ENCODE data around the gene MALRD1.
"Not testable (repeated sequence)": the region's sequence is repeated elsewhere in the genome, so short reads cannot be mapped to it uniquely, and the experiment has no call there.

MALRD1 gene

DNA sequence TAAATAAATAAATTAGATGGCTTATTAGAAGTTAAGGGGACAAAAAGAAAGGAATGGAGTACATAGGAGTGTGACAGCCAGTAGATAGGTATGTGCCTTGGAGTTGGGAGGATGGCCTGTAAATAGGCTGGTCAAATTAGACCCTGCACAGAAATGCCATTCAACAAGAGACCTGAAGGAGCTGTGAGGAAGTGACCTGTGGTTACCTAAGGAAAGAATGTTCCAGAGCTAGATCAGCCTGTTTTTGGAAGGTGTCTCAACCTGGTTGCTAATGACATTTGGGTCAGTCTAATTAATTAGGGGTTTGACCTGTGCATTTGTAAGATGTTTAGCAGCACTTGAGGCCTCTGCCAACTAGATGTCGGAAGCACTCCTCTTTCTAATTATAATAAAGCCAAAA, 452.4 kb downstream of the MALRD1 start:
- TF ChIP-seq, protein P1, sequence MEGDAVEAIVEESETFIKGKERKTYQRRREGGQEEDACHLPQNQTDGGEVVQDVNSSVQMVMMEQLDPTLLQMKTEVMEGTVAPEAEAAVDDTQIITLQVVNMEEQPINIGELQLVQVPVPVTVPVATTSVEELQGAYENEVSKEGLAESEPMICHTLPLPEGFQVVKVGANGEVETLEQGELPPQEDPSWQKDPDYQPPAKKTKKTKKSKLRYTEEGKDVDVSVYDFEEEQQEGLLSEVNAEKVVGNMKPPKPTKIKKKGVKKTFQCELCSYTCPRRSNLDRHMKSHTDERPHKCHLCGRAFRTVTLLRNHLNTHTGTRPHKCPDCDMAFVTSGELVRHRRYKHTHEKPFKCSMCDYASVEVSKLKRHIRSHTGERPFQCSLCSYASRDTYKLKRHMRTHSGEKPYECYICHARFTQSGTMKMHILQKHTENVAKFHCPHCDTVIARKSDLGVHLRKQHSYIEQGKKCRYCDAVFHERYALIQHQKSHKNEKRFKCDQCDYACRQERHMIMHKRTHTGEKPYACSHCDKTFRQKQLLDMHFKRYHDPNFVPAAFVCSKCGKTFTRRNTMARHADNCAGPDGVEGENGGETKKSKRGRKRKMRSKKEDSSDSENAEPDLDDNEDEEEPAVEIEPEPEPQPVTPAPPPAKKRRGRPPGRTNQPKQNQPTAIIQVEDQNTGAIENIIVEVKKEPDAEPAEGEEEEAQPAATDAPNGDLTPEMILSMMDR (IDR thresholded peaks at IDR 0.05; ENCODE audit: low read depth, low read length) = no peak
- no peak for DNase-seq (ENCODE audit: extremely low read depth, low read depth)

- DNase-seq (ENCODE audit: extremely low read depth, low read depth) = no peak
- TF ChIP-seq, protein P1 (IDR thresholded peaks at IDR 0.05; ENCODE audit: low read depth, low read length) = no peak
These were observed 457.0 kb downstream of the MALRD1 start for GRCh38 chr10:19505320-19506312.

GRCh38 chr10:19510005-19510732, 461.6 kb downstream of the MALRD1 start:
- DNase-seq (ENCODE audit: extremely low read depth, low read depth) = not testable (repeated sequence)

- DNase-seq (ENCODE audit: extremely low read depth, low read depth) = no peak
- TF ChIP-seq, protein P1 (IDR thresholded peaks at IDR 0.05; ENCODE audit: low read depth, low read length) = no peak
These were observed 469.5 kb downstream of the MALRD1 start for GRCh38 chr10:19518109-19518508.

DNA sequence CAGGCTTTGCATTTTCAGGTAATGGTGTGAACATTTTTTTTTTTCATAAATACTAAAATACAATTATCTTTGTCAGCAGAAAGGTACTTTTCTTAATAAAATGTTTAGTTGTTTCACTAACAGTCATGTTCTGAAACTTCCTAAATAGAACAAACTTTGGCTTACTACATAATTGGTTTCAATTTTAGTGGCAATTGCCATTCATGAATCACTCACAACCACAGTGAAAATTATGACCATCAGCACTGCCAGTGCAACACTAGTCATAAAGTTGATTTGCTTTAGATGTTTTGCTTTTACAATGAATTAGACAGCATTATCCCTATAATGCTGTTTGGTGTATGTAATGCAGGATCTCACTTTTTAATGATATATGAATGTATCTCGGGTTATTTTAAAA, 470.0 kb downstream of the MALRD1 start:
- DNase-seq (ENCODE audit: extremely low read depth, low read depth) = no peak
- TF ChIP-seq, protein P1 (IDR thresholded peaks at IDR 0.05; ENCODE audit: low read depth, low read length) = no peak

DNA sequence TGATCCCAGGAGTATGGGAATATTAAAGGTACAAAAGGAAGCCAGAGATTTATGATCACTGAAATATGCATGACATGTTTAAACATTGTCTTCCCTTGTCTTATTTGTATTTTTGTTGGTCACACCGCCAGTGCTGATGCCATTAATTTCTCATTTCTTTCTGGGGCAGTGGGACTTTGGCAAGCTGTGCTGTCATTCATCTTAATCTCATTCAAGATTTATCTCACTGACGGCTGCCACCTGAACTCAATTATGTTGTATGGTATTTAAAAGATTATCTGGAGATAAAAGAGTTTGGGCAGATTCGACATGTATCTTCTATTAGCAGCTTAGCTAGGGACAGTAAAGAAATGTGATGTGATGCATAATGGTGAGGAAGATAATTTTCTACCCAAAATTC, 482.7 kb downstream of the MALRD1 start:
- TF ChIP-seq, protein P1 (IDR thresholded peaks at IDR 0.05; ENCODE audit: low read depth, low read length) = no peak

GRCh38 chr10:19532411-19532810, 483.8 kb downstream of the MALRD1 start:
- no peak for DNase-seq (ENCODE audit: extremely low read depth, low read depth)
- TF ChIP-seq, protein P1 (IDR thresholded peaks at IDR 0.05; ENCODE audit: low read depth, low read length) = no peak

More for the DNA sequence above, 482.7 kb downstream of the MALRD1 start:
- DNase-seq (ENCODE audit: extremely low read depth, low read depth) = no peak
